Left lung (tissue), 10 donors: Measurements from ENCODE around the gene CTSF. TPM values are rescaled to one million over a fixed set of nuclear protein-coding genes. Genes with fewer than 3 reads are reported as not detected.

Experiments
- ATAC-seq: fragments of 200-7000 bp; cut with Tn5 transposase; one replicate; pipeline ENCODE4 v1.9.1; 2020; ENCODE audit warnings: moderate library complexity
- DNase-seq, 4 donors: peaks; one replicate each; pipeline ENCODE4 v3.0.0-alpha.2; 2013 to 2020
- H3K27ac ChIP-seq, 2 donors: fragments of 200-600 bp; sonication (generic) in 1 of 2; one replicate each; pipeline versions ENCODE4 v1.5.0 to v1.8.0; 2020 to 2021
- H3K27me3 ChIP-seq, 2 donors: fragments of 200-600 bp; sonication (generic) in 1 of 2; one replicate each; pipeline versions ENCODE4 v1.5.0 to v1.8.0; 2020 to 2021
- H3K36me3 ChIP-seq, 2 donors: fragments of 200-600 bp; sonication (generic) in 1 of 2; one replicate each; pipeline versions ENCODE4 v1.5.0 to v1.8.0; 2020 to 2021
- H3K4me1 ChIP-seq, 2 donors: fragments of 200-600 bp; one replicate each; pipeline ENCODE4 v1.8.0; 2021
- H3K4me3 ChIP-seq, 2 donors: fragments of 200-600 bp; sonication (generic) in 1 of 2; one replicate each; pipeline versions ENCODE4 v1.5.0 to v1.8.0; 2020 to 2021; ENCODE audit warnings: mild to moderate bottlenecking in 1 of 2
- H3K9me3 ChIP-seq, 2 donors: fragments of 200-600 bp; sonication (generic) in 1 of 2; one replicate each; pipeline versions ENCODE4 v1.5.0 to v1.8.0; 2020 to 2021
- intact Hi-C, 2 donors: fragments of 100-400 bp; cut with DNase I; formaldehyde crosslinking; loops; one replicate each; pipeline versions ENCODE4 v1.11.2 to v1.14.2; 2022
- polyA plus RNA-seq, 6 donors: library from polyadenylated mRNA; unstranded; fragments of 120-200 nt; gene quantifications; one replicate each; pipeline ENCODE4 v1.2.1, GENCODE V29; 2013; ENCODE audit not compliant: insufficient read length in 6 of 6
- total RNA-seq, 2 donors: library from RNA; stranded (reverse); fragmentation: NEBNext Ultra II Directional; extraction: Animal tissue kit (Norgen Biotek cat#: 25700); gene quantifications; one replicate each; pipeline ENCODE4 v1.2.1, GENCODE V29; 2021
- TF ChIP-seq, protein P1 (sequence below), 2 donors: fragments of 200-600 bp; sonication (generic) in 1 of 2; IDR thresholded peaks; one replicate each; pipeline versions ENCODE4 v1.5.0 to v1.8.0; 2021; ENCODE audit warnings: antibody characterized with exemption in 2 of 2
- donor health status: DM: no; HTN: yes; CAD: no.
- donor health status: DM: no; HTN: no; CAD: no.

CTSF gene
- total and polyA plus RNA-seq, 8 donors: 10.8 to 56.9 (median 42.7) TPM

- intact Hi-C loops: no loop called here
- ATAC-seq (no peak), DNase-seq (no peak)
- Histone ChIP-seq H3K4me3 (peak overlapping the region; percentile 57 to 60), H3K27ac (no peak overlapping the region), H3K4me1 (peaks cover 0 to 15% of the 10 kb centered on the region in 2 donors), H3K36me3 (no peaks in the 10 kb centered on the region), H3K27me3 (peaks cover 0 to 24% of the 10 kb centered on the region in 2 donors), H3K9me3 (no peaks in the 10 kb centered on the region)
- TF ChIP-seq, protein P1, sequence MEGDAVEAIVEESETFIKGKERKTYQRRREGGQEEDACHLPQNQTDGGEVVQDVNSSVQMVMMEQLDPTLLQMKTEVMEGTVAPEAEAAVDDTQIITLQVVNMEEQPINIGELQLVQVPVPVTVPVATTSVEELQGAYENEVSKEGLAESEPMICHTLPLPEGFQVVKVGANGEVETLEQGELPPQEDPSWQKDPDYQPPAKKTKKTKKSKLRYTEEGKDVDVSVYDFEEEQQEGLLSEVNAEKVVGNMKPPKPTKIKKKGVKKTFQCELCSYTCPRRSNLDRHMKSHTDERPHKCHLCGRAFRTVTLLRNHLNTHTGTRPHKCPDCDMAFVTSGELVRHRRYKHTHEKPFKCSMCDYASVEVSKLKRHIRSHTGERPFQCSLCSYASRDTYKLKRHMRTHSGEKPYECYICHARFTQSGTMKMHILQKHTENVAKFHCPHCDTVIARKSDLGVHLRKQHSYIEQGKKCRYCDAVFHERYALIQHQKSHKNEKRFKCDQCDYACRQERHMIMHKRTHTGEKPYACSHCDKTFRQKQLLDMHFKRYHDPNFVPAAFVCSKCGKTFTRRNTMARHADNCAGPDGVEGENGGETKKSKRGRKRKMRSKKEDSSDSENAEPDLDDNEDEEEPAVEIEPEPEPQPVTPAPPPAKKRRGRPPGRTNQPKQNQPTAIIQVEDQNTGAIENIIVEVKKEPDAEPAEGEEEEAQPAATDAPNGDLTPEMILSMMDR (IDR thresholded peaks at IDR 0.05): no peak
These were observed 651 bp downstream of the CTSF start for GRCh38 chr11:66567787-66568123.

GRCh38 chr11:66566221-66566620 lies 2.2 kb downstream of the CTSF start:
- no peaks in the 10 kb centered on the region for H3K36me3 ChIP-seq
- H3K4me3 ChIP-seq: no peak overlapping the region
- H3K9me3 ChIP-seq: no peaks in the 10 kb centered on the region
- ATAC-seq (no peak), DNase-seq (peak in 1 of 4 donors; percentile 60)
- H3K4me1 ChIP-seq: peaks cover 0 to 15% of the 10 kb centered on the region in 2 donors
- intact Hi-C loops: no loop called here
- TF ChIP-seq, protein P1 (IDR thresholded peaks at IDR 0.05): no peak
- H3K27ac ChIP-seq: no peak overlapping the region
- peaks cover 0 to 24% of the 10 kb centered on the region in 2 donors for H3K27me3 ChIP-seq

GRCh38 chr11:66564984-66565383 lies 3.4 kb downstream of the CTSF start:
- Histone ChIP-seq H3K36me3 (no peaks in the 10 kb centered on the region), H3K27me3 (peaks cover 0 to 24% of the 10 kb centered on the region in 2 donors), H3K9me3 (no peaks in the 10 kb centered on the region), H3K4me1 (peaks cover 0 to 15% of the 10 kb centered on the region in 2 donors), H3K27ac (no peak overlapping the region), H3K4me3 (no peak overlapping the region)
- intact Hi-C loops: no loop called here
- ATAC-seq (no peak), DNase-seq (no peak)
- TF ChIP-seq, protein P1 (IDR thresholded peaks at IDR 0.05): no peak

- Histone ChIP-seq H3K27me3 (peaks cover 0 to 24% of the 10 kb centered on the region in 2 donors), H3K36me3 (no peaks in the 10 kb centered on the region), H3K27ac (no peak overlapping the region), H3K4me3 (no peak overlapping the region), H3K4me1 (peaks cover 0 to 15% of the 10 kb centered on the region in 2 donors), H3K9me3 (no peaks in the 10 kb centered on the region)
- intact Hi-C loops: no loop called here
- DNase-seq: peak in 1 of 4 donors; percentile 53
- no peak for ATAC-seq
- TF ChIP-seq, protein P1 (IDR thresholded peaks at IDR 0.05): no peak
These were observed 3.9 kb downstream of the CTSF start for GRCh38 chr11:66564538-66564937.

DNA sequence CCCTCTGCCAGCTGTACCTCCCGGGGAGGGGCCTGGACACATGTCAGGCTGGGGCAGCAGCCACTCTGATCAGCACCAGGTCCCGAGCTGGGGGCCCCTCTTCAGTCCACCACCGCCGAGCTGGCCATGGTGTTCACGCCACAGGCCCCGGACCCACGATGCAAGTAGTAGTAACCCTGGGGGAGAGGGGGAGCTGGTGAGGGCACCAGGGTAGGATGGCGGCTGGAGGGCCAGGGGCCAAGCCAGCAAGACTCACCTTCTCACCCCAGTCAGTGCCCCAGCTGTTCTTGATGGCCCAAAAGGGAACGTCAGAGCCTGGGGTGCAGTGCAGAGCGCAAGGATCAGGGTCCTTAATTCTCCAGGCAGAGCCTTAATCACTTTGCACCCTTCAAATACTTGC lies 4.6 kb downstream of the CTSF start:
- H3K36me3 ChIP-seq: no peaks in the 10 kb centered on the region
- H3K27ac ChIP-seq: no peak overlapping the region
- peaks cover 0 to 25% of the 10 kb centered on the region in 2 donors for H3K27me3 ChIP-seq
- ATAC-seq: no peak
- peak in 1 of 4 donors; percentile 46 for DNase-seq
- TF ChIP-seq, protein P1 (IDR thresholded peaks at IDR 0.05): no peak
- no peaks in the 10 kb centered on the region for H3K9me3 ChIP-seq
- intact Hi-C loops: no loop called here
- H3K4me3 ChIP-seq: no peak overlapping the region
- peaks cover 2 to 21% of the 10 kb centered on the region in 2 donors for H3K4me1 ChIP-seq
